HG03558 (cell line): ENCODE measurements around the gene GPR141.

Experiments used
- ATAC-seq: cut with Tn5 transposase; IDR thresholded peaks from one replicate; pipeline ENCODE4 v1.9.1; 2021; ENCODE audit warnings: moderate number of reproducible peaks; ENCODE audit not compliant: unreplicated experiment; ENCODE audit errors: extremely low read depth

GPR141 gene

GRCh38 chr7:37683246-37684120 is at the start of gene GPR141:
Gene GPR141, plus strand, starts transcription at chr7:37683766. Its CDS starts 56,628 bp downstream, at chr7:37740394.
- peak; percentile 92 for ATAC-seq

GRCh38 chr7:37635346-37635745 is 48.2 kb upstream of the GPR141 start:
- ATAC-seq, result no peak

GRCh38 chr7:37642028-37642540 is 41.5 kb upstream of the GPR141 start:
- ATAC-seq, result no peak

GRCh38 chr7:37643876-37644275 is 39.7 kb upstream of the GPR141 start:
- ATAC-seq, result no peak

- no peak for ATAC-seq
These were observed 38.1 kb upstream of the GPR141 start for GRCh38 chr7:37645282-37646050.

GRCh38 chr7:37656913-37657530 is 26.5 kb upstream of the GPR141 start:
- no peak for ATAC-seq

- no peak for ATAC-seq
These were observed 25.8 kb upstream of the GPR141 start for GRCh38 chr7:37657816-37658215.

GRCh38 chr7:37659971-37660565 is 23.5 kb upstream of the GPR141 start:
- no peak for ATAC-seq

- no peak for ATAC-seq
These were observed 23.0 kb upstream of the GPR141 start for GRCh38 chr7:37660614-37661013.

- no peak for ATAC-seq
These were observed 19.9 kb upstream of the GPR141 start for GRCh38 chr7:37663693-37664092.

- ATAC-seq, result no peak
These were observed 18.1 kb upstream of the GPR141 start for GRCh38 chr7:37665352-37666022.

GRCh38 chr7:37666026-37666799 is 17.4 kb upstream of the GPR141 start:
- no peak for ATAC-seq

- ATAC-seq, result no peak
These were observed 13.7 kb upstream of the GPR141 start for GRCh38 chr7:37669818-37670217.

GRCh38 chr7:37670436-37670835 is 13.1 kb upstream of the GPR141 start:
- no peak for ATAC-seq

- no peak for ATAC-seq
These were observed 11.7 kb upstream of the GPR141 start for GRCh38 chr7:37671876-37672275.

GRCh38 chr7:37672926-37673325 is 10.6 kb upstream of the GPR141 start:
- ATAC-seq, result no peak

GRCh38 chr7:37673523-37673922 is 10.0 kb upstream of the GPR141 start:
- ATAC-seq, result no peak

GRCh38 chr7:37674531-37674930 is 9.0 kb upstream of the GPR141 start:
- ATAC-seq, result no peak

GRCh38 chr7:37675749-37676148 is 7.8 kb upstream of the GPR141 start:
- ATAC-seq, result no peak
